GM12873 (cell line): ENCODE measurements around the gene CABLES1.

Experiments used
- TF ChIP-seq, protein P1 (sequence below): IDR thresholded peaks from 2 replicates; pipeline ENCODE4 v1.5.1; 2012; ENCODE audit warnings: low read depth, mild to moderate bottlenecking, moderate library complexity, low read length, control low read depth; ENCODE audit not compliant: insufficient read depth; ENCODE audit errors: missing control alignments

CABLES1 gene, protein sequence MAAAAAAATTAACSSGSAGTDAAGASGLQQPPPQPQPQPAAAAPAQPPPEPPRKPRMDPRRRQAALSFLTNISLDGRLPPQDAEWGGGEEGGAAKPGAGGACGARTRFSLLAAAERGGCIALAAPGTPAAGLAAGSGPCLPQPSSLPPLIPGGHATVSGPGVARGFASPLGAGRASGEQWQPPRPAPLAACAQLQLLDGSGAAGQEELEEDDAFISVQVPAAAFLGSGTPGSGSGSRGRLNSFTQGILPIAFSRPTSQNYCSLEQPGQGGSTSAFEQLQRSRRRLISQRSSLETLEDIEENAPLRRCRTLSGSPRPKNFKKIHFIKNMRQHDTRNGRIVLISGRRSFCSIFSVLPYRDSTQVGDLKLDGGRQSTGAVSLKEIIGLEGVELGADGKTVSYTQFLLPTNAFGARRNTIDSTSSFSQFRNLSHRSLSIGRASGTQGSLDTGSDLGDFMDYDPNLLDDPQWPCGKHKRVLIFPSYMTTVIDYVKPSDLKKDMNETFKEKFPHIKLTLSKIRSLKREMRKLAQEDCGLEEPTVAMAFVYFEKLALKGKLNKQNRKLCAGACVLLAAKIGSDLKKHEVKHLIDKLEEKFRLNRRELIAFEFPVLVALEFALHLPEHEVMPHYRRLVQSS

DNA sequence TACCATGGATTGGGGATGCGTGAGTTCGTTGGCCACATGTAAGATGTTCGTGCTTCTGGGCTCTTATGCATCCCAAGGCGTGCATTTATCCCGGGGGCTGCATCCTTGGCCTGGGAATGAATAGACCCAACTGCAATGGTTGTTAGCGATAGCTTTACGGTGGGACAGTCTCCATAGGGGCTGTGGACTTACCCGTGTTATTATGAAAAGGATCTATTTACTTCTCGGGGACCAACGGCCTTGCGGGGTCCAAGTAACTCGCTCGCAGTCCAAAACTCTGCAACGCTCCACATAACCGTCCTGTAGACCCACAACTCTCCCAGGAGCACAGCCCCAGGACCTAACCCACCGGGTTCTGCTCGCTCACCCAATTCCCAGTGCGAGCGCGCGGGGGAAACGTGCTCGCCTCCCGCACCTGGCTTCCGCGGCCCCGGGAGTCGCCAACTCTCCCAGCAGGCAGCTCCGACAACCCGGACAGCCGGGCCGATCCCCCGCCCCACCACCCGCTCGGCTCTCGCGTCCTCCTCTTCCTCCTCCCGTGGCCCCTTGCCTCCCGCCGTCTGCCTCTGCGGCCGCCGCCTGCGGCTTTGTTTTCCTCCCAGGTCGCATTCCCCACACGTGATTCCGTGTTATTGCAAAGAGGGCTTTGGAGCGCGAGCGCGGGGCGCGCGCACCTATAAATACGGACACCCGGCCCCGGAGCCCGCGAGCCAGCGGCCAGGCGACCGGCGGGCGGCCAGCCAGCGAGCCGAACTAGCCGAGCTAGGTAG is at the start of gene CABLES1:
CABLES1 (plus strand) TSS at position 706 of the 770 bp plus-strand sequence. CDS start 278 bp downstream, outside the sequence.
- TF ChIP-seq, protein P1, sequence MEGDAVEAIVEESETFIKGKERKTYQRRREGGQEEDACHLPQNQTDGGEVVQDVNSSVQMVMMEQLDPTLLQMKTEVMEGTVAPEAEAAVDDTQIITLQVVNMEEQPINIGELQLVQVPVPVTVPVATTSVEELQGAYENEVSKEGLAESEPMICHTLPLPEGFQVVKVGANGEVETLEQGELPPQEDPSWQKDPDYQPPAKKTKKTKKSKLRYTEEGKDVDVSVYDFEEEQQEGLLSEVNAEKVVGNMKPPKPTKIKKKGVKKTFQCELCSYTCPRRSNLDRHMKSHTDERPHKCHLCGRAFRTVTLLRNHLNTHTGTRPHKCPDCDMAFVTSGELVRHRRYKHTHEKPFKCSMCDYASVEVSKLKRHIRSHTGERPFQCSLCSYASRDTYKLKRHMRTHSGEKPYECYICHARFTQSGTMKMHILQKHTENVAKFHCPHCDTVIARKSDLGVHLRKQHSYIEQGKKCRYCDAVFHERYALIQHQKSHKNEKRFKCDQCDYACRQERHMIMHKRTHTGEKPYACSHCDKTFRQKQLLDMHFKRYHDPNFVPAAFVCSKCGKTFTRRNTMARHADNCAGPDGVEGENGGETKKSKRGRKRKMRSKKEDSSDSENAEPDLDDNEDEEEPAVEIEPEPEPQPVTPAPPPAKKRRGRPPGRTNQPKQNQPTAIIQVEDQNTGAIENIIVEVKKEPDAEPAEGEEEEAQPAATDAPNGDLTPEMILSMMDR: no peak

DNA sequence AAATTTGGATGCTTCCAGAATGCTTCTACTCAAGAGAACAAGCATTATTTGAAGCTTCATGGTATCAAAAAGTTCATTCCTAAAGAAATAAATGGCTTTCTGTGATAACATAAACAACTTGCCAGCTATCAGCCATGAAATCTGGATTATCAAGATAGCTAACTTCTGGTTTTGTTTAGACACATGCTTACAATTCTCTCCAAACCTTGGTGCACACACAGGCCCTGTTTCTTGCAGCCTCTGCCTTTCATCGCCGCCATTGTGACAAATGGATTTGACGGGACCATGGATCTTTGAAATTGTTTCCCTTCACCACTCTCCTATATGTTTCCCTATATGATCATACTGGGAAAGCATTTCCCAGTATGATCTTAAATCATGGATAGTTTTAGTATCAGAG is 47.9 kb upstream of the CABLES1 start:
- TF ChIP-seq, protein P1: no peak

DNA sequence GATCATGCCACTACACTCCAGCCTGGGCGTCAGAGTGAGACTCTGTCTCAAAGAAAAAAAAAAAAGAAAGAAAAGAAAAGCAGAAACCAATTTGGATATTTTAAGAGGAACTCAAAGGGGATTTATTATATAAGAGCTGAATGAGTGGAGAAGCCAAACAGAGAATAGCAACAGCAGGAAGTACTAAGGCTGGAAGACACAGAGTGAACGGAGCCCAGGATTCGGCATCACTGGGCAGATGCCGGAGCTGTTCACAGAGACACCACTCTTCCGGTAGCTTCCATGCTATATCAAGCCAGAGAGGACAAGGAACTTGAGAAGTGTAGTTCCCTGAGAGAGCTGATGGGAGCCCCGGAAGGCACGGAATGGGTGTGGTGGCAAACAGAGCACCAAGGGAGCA is 47.0 kb upstream of the CABLES1 start:
- TF ChIP-seq, protein P1: no peak

DNA sequence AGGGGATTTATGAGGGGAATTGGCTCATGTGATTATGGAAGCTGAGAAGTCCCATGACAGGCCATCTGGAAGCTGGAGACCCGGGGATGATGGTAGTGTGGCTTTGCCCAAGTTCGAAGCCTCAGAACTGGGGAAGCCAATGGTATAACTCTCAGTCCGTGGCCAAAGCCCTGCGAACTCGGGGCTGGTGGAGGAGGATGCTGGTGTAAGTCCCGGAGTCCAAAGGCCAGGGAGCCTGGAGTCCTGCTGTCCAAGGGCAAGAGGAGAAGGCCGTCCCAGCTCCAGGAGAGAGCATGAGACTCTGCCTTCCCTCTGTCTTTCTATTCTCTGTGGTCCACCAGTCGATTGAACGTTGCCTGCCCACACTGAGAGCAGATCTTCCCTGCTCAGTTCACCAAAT is 43.2 kb upstream of the CABLES1 start:
- TF ChIP-seq, protein P1: no peak

DNA sequence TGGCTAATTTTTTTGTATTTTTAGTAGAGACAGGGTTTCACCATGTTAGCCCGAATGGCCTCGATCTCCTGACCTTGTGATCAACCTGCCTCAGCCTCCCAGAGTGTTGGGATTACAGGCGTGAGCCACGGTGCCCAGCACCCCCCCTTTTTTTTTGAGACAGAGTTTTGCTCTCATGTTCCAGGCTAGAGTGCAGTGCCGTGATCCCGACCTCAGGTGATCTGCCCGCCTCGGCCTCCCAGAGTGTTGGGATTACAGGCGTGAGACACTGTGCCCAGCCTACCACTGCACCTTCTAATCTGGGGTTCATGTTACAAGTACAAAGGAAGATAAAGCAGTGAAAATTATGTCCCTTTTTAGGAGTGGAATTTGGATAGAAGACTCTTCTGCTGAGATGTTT is 41.5 kb upstream of the CABLES1 start:
- TF ChIP-seq, protein P1: no peak

DNA sequence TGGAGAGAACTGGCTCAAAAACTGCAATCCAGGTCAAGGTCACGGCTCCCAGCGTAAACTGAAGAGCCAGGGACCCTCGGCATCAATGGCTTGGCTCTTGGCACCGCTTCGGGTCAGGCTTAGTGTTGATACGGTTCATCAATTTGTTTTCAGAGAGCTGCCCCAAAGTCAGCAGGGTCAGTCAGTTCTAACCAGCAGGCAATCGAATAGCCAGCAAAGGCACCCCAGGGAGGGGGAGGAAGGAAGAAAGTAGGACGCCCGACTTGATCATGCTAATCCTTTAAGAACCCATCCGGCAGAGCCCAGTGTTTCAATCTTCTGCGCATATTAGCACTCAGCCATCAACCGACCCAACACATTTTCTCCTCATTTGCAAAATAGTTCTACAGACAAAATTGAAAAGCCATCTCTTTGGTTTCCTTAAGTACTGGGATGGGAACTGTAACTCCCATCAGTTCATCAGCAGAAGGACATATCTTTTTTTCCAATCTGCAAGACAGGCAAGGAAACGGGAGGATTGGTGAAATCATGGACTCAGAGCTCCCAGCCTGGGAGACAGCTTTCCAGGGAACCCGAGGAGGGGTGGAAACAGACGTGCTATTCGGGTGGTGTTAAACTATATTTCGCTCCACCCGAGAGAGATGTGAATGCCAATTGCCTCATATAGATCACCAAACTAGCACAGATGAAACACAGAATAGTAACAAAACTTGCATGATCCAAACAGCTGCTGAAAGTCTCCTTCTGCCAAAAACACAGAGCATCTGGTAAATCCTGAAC is 40.7 kb upstream of the CABLES1 start:
- TF ChIP-seq, protein P1: no peak
